Kidney epithelial cell (primary cell): Measurements from ENCODE around the gene KRTAP6-2. TPM values are rescaled to one million over a fixed set of nuclear protein-coding genes. Genes with fewer than 3 reads are reported as not detected.

Source experiments
- DNase-seq: peaks from one replicate; pipeline ENCODE4 v3.0.0-alpha.2; 2010; ENCODE audit warnings: low read depth
- H3K27me3 ChIP-seq: 2 replicates; pipeline ENCODE4 v1.6.0; 2011; ENCODE audit warnings: low read length; ENCODE audit not compliant: control insufficient read depth, insufficient read depth
- H3K36me3 ChIP-seq: 2 replicates; pipeline ENCODE4 v1.5.1; 2011; ENCODE audit warnings: low read length; ENCODE audit not compliant: control insufficient read depth, insufficient read depth
- H3K4me3 ChIP-seq: 2 replicates; pipeline ENCODE4 v1.5.1; 2011; ENCODE audit warnings: low read depth, mild to moderate bottlenecking, control low read depth, low read length
- total RNA-seq: library from RNA; depleted of rRNA; stranded (reverse); fragments of >200 nt; gene quantifications from 2 replicates; pipeline ENCODE4 v1.2.3, GENCODE V29; 2015
- TF ChIP-seq, protein P1 (sequence below): IDR thresholded peaks from 2 replicates; pipeline ENCODE4 v1.5.1; 2011; ENCODE audit warnings: mild to moderate bottlenecking, moderate library complexity, low read length, control low read depth, inconsistent platforms; ENCODE audit not compliant: insufficient read depth, poor library complexity, severe bottlenecking

KRTAP6-2 gene, protein sequence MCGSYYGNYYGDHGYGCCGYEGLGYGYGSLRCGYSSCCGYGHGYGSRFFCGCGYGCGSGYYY
- not detected in 2 replicates for total RNA-seq

DNA sequence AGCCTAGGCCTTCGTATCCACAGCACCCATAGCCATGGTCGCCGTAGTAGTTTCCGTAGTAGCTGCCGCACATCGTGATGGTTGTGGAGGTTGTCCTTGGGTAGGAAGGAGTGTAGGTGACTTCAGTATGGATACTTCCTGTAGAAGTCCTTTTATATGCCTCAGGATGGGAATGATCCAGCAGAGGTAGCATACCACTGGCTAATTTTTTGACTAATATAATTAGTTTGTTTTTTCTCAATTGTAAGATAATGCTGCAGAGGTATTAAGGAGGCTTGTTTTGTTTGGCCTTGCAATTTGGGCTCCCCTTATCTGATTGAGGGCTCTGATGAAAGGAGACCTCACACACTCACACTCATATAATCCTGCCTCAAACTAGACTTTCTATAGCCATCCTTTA is at the start of gene KRTAP6-2:
TSS of gene KRTAP6-2 (minus strand) at position 101 of the 400 bp plus-strand sequence. CDS start at position 73, 28 bp downstream.
- H3K27me3 ChIP-seq, result no peaks in the 10 kb centered on the region
- TF ChIP-seq, protein P1, sequence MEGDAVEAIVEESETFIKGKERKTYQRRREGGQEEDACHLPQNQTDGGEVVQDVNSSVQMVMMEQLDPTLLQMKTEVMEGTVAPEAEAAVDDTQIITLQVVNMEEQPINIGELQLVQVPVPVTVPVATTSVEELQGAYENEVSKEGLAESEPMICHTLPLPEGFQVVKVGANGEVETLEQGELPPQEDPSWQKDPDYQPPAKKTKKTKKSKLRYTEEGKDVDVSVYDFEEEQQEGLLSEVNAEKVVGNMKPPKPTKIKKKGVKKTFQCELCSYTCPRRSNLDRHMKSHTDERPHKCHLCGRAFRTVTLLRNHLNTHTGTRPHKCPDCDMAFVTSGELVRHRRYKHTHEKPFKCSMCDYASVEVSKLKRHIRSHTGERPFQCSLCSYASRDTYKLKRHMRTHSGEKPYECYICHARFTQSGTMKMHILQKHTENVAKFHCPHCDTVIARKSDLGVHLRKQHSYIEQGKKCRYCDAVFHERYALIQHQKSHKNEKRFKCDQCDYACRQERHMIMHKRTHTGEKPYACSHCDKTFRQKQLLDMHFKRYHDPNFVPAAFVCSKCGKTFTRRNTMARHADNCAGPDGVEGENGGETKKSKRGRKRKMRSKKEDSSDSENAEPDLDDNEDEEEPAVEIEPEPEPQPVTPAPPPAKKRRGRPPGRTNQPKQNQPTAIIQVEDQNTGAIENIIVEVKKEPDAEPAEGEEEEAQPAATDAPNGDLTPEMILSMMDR, result no peak
- H3K4me3 ChIP-seq, result no peak within 1 kb of the TSS
- H3K36me3 ChIP-seq, result no peaks in the 10 kb centered on the region
- no peak for DNase-seq

DNA sequence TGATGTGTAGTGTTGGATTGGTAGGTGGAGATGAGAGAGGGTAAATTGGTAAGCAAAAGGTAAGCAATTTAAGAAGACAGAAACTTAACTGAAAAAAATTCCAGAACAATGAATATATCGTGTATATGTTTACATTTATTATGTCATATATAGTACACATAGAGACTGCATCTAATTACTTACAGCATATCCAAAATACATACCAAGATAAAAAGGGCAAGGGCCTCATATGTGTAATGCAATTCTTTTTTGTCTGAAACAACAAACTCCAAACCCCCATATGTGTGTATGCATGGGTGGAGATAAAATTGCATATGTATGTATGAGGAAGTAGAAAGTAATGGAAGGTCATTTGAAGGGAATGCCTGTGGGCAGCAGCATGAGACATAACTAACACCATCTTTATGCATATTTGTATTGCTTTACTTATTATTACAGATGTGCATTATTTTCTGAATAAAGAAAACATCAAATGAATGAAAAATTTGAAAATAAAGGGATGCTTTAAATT is 48.3 kb upstream of the KRTAP6-2 start:
- no peak for DNase-seq
- Histone ChIP-seq H3K27me3 (no peaks in the 10 kb centered on the region), H3K36me3 (no peaks in the 10 kb centered on the region), H3K4me3 (no peak overlapping the region)
- TF ChIP-seq, protein P1, result no peak

DNA sequence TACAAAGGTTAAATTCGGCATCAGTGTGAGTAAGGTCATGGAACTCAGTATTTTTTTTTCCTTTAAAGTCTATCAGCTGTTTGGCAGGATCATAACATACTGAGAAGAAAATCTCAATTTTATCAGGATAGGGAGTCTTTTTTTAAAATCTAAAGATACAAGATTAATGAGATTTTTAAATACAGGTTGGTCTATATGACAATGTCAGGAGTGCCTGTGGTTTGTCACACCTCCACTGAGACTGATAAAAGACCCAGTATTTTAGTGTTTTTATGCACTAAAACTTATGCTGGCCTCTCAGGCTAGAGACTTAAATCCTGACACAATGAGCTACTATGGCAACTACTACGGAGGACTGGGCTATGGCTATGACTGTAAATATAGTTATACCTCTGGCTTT is 43.9 kb upstream of the KRTAP6-2 start, which contains the start of gene KRTAP20-3:
TSS of gene KRTAP20-3 (plus strand) at position 301 of the 400 bp plus-strand sequence.
- DNase-seq, result no peak
- Histone ChIP-seq H3K36me3 (no peaks in the 10 kb centered on the region), H3K27me3 (no peaks in the 10 kb centered on the region), H3K4me3 (no peak within 1 kb of the TSS)
- TF ChIP-seq, protein P1, result no peak

DNA sequence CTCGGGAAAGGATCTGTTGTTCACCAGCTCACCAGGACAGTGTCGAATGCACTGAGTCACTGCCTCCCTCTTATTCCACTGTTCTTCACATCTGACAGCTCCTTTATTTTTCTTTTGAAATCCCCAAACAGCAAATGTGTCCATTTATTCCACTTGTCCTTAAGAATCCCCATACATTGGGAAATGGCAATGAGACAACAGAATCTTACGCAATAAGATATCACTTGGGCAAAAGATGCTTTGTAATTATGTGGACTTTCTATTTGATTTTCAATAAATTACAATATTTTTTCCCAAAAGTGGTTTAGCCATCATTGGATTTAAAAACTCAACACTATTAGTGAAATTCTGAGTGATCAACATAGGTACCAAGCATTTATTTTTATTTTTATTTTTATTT is 40.0 kb upstream of the KRTAP6-2 start:
- Histone ChIP-seq H3K27me3 (no peaks in the 10 kb centered on the region), H3K36me3 (no peaks in the 10 kb centered on the region), H3K4me3 (no peak overlapping the region)
- TF ChIP-seq, protein P1, result no peak
- no peak for DNase-seq

DNA sequence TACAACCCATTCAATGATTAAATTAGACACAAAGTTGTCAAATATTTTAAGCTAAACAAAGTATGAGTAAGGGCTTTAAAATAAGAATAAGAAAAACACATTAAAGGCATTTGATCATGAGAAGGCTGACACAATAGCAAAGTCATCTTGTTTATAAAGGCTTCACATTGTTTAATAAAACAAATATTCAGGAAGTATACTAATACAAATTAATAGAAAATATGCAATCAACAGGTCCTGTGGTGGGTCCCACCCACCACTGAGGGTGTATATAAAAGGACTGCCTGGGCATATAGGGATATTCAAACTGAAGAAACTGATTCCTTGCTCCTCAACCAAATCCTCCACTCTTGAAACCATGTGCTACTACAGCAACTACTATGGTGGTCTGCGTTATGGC is 36.2 kb upstream of the KRTAP6-2 start, which contains the start of gene KRTAP20-2:
TSS of gene KRTAP20-2 (plus strand) at position 301 of the 400 bp plus-strand sequence. CDS start at position 359, 58 bp downstream.
- H3K27me3 ChIP-seq, result no peaks in the 10 kb centered on the region
- DNase-seq, result no peak
- H3K4me3 ChIP-seq, result no peak within 1 kb of the TSS

DNA sequence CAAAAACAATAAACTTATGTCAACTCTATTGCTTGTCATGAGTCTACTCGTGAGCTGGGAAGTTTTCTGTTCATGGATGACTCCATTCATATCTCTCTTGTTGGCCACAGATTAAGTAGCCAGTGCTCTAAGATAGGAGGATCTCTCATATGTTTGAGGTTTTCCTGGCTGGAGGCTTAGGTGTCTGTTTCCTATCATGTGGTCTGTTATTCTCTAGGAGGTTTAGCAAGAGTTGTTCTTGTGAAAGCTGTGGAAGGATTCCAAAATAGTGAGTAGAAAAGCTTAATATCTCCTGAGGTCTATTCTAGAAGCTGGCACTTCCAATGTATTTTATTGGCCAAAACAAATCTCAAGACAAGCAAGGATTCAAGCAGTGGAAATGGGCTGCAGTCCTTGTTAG is 30.5 kb upstream of the KRTAP6-2 start:
- Histone ChIP-seq H3K4me3 (no peak overlapping the region), H3K36me3 (no peaks in the 10 kb centered on the region), H3K27me3 (no peaks in the 10 kb centered on the region)
- no peak for DNase-seq
- TF ChIP-seq, protein P1, result no peak

More for the DNA sequence above, 36.2 kb upstream of the KRTAP6-2 start, which contains the start of gene KRTAP20-2:
- TF ChIP-seq, protein P1, result no peak
- no peaks in the 10 kb centered on the region for H3K36me3 ChIP-seq
